ENCODE measurements around the gene CNOT2.
A peak's percentile ranks its signal among the peaks of the same experiment; 100 is the strongest.

Gene CNOT2

DNA sequence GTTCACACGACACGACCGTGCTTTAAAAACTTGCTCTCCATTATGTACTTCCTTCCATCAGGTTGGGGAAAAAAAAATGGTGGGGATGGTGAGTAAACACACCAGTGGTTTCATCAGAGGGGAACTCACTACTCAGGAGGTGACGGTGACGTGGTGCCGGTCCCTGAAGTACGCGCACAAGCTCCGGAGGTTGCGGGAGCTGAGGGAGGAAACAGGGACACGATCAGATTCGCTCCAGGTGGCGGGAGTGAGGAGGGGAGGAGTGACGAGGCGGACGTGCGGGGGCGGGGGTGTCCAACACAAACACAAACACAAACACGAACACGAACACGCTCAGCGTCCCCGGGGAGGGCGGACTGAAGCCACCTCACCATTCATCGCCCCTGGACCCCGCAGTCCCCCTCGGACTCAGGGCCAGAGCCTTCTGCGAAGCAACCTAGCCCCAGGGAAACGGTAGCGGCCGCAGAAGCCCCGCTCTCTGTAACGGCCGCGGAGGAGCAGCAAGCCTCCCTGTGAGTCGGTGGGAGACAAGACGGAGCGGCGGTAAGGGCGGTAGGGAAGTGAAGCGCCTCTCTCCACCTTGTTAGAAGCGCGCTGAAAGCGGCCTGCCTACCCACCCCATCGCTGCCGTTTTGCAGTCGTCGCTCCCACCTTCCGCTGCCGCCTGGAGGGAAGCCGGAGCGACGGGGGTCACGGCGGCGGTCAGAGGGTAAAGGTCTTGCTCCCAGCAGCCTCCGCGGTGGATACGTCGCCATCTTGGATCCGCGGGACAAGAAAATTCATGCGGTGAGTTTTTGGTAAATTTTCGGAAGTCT lies at the start of gene CNOT2:
TSS of gene CNOT2 (plus strand) at position 739 of the 815 bp plus-strand sequence. CDS start 34,794 bp downstream, outside the sequence.
- peak; percentile 88 for DNase-seq (ENCODE audit: low spot score)

GRCh38 chr12:70194076-70194475 lies 49.2 kb upstream of the CNOT2 start:
- DNase-seq (ENCODE audit: low spot score) = no peak

DNA sequence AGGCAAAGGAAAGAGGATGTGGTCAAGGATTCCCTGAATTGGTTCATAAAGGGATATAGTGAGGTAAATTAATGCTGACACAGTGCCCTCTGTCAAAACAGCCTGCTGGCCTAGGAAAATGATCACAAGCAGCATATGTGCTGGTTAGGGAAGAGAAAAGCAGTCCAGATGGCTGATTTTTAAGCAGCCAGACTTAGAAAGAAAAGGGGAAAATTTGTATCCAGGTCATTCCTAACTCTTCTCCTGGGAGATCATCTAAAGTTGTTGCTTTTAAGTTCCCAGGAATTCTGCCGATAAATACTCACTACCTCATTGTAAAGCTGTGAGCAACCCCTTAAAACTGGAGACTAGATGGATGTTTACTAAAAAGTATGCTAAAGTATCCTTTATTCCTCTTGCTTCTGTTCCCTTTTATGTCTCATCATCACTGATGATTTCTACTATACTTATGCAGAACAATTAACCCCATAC lies 46.4 kb upstream of the CNOT2 start:
- no peak for DNase-seq (ENCODE audit: low spot score)

DNA sequence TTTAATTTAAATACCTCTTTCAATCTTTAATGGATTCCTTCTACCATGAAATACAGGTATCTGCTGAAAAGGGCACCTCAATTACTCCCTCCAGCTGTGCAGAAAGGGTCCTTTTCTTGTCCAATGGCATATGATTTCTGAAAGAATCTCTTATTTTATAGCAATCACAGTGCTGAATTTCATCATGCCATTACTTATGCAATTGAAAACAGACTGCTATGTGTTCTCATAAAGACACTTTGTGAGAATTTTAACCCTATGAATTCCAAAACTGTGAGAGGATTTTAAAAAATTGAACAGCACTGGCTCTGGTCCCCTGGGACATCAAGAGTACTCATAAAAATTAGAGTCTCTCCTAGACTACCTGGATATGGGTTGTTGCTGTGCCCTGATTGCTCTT lies 45.9 kb upstream of the CNOT2 start:
- no peak for DNase-seq (ENCODE audit: low spot score)

DNA sequence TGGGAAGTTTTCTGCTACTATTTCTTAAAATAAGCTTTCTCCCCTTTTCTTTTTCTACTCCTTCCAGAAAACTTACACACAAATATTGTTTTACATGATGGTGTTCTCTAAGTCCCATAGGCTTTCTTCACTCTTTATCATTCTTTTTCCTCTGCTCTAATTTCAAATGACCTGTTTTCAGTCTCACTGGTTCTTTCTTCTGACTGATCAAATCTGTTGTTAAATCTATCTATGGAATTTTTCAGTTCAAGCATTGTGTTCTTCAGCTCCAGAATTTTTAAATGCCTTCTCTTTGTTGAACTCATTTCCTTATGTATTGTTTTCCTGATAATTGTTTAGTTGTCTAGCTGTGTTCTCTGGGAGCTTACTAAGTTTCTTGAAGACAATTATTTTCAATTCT lies 29.5 kb upstream of the CNOT2 start:
- no peak for DNase-seq (ENCODE audit: low spot score)

GRCh38 chr12:70214972-70215617 lies 28.1 kb upstream of the CNOT2 start:
- no peak for DNase-seq (ENCODE audit: low spot score)

- DNase-seq (ENCODE audit: low spot score) = no peak
These were observed 25.8 kb upstream of the CNOT2 start for GRCh38 chr12:70217416-70217815.

GRCh38 chr12:70221626-70222025 lies 21.6 kb upstream of the CNOT2 start:
- DNase-seq (ENCODE audit: low spot score) = no peak

- DNase-seq (ENCODE audit: low spot score) = no peak
These were observed 15.3 kb upstream of the CNOT2 start for GRCh38 chr12:70227911-70228310.

DNA sequence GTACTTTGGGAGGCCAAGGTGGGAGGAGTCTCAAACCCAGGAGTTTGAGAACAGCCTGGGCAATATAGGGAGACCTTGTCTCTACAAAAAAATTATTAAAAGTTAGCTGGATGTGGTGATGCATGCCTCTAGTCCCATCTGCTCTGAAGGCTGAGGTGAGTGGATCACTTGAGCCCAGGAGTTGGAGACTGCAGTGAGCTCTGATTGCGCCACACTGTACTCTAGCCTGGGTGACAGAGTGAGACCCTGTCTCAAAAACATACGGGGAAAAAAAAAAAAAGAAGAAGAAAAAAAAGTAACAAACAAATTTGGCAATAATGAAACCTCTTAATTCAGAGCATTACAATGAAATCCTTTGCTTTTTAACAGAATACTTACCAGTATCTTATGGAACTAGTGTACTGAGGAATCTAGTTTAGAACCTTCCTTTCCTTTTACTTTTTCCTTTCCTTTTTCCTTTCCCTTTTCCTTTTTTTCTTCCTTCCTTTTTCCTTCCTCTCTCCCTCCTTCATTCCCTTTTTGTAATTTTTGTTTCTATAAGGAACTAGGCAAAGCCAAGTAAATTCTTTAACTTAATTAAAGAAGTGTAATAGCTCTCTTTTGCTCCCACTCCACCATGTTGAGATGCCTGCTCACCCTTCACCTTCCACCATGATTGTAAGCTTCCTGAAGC lies 12.2 kb upstream of the CNOT2 start:
- DNase-seq (ENCODE audit: low spot score) = no peak

GRCh38 chr12:70236990-70237389 lies 6.2 kb upstream of the CNOT2 start:
- DNase-seq (ENCODE audit: low spot score) = no peak

DNA sequence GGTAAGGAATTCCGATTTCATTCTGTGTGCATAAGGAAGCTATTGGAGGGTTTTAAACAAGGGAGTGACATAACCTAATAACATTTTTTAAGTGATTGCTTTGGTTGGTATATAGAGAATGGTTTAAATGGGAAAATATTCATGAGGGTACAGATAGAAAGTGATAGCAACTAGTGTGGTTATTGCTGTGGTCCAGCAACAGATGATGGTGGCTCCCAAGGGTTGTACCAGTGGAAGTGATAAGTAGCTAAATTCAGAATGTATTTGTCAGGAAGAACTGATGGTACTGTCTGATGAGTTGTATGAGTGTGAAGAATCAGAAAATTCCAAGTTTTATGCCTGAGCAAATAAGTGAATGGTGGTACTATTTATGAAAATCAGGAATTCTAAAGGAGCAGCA lies 2.6 kb upstream of the CNOT2 start:
- no peak for DNase-seq (ENCODE audit: low spot score)

DNA sequence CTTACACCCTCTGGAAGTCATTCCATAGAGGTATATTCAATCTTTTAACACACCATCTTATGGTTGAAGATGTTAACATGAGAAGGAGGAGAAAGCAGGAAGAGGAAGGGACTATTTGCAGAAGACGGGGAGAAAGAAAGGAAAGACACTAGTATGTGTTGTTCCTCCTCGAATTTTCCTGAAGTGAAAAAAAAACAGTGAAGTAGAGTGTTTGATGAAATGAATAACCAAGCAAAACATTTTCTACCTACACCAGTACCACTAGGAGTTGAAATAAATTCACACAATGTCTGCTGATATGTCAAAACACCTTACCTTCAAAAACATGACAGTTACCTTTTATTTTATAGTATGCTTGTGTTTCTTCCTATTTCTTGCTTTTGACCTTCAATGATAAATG lies 1.4 kb upstream of the CNOT2 start:
- no peak for DNase-seq (ENCODE audit: low spot score)

DNA sequence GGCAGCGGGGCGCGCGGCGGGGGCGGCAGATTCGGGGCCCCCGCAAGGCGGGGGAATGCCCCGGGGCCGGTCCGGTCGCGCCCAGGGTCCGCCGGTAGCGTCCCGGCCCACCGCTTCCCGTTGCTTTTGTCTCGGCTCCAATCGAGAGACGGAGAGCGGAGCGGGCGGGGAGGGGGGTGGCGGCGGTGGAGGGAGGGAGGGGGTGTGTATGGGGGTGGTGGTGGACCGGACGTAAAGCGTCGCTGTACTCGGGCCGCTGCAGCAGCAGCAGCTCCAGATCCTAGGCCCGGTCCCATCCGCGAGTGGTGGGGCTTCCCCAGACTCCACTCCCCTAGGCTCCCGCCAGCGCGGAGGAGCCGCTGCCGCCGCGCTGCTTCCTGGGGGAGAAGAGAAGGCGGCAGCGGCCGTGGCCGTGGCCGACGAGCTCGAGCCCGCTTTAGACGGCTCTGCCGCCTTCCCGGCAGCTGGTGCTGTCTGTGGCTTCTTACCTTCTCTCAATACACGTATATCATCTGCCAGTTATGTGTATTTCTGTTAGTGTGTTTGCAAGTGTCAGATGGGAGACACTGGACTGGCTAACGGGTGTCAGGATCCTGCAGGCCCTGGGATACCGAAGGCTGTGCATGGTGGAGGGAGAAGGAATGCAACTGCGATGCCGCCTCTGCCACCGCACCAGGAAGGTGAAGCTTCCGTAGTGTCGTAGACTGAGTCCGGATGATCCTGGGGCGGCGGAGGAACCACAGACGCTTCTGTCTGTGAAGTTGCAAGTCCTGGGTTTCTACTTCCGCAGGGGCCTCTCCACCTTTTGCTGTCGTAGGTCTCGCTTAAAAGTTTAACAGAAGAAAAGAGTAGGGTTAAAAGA lies 508 bp downstream of the CNOT2 start:
- DNase-seq (ENCODE audit: low spot score) = peak; percentile 63

- DNase-seq (ENCODE audit: low spot score) = peak; percentile 4
These were observed 1.2 kb downstream of the CNOT2 start for GRCh38 chr12:70244409-70244808.

- DNase-seq (ENCODE audit: low spot score) = no peak
These were observed 2.2 kb downstream of the CNOT2 start for GRCh38 chr12:70245458-70245857.

DNA sequence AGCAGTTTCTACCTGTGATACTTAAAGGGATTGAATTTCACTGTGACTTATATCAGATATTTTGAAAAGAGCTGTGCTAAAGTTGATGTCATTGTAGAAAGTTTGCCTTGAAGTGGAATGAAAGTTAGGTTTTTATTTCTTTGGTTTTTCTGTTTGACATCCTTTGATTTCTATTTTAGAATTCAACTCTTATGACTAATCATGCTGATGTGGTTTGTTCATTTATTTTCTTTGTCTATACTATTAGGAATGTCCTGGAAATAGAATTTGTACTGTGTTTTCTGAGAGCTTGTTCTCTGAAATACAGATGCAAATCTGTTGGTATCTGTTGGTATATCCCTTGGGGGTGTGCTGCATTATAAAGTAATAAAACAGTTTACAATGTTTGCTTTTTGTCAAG lies 3.3 kb downstream of the CNOT2 start:
- DNase-seq (ENCODE audit: low spot score) = no peak

- no peak for DNase-seq (ENCODE audit: low spot score)
These were observed 4.5 kb downstream of the CNOT2 start for GRCh38 chr12:70247653-70248199.

DNA sequence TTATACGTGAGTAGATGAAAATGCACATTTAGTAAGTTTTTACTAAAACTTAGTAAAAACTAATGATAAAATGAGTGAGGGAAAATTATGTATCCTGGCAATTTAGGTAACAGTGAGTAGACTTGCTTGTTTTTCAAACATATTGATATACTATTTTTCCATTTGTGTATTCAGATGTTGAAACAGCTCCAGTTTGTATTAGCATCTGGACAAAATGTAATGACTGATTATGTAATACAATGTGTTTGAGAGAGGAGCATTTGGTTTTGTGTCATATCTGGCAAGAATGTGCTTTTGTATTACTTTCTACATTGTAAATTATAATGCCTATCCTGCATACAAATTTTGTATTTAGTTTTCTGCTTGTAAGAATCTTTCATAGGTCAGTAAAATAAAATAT lies 5.6 kb downstream of the CNOT2 start:
- DNase-seq (ENCODE audit: low spot score) = no peak

DNA sequence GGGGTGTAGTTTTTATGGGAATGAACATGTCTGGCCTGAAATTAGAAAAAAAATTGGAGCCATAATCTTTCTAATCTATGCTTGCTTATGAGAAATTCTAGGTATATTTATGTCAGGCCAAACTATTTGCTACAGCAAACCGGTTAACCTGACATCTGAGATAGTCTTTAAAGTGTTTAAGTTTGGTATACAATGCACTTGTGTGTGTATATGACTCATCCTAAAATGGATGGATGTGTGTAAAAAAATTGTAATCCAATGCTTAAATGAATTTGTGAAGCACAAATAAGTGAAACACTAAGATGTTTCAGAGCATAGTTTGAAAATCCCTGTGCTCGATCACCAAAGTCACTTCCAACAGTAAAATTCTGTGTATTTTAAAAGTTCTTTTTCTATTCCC lies 6.7 kb downstream of the CNOT2 start:
- no peak for DNase-seq (ENCODE audit: low spot score)

DNA sequence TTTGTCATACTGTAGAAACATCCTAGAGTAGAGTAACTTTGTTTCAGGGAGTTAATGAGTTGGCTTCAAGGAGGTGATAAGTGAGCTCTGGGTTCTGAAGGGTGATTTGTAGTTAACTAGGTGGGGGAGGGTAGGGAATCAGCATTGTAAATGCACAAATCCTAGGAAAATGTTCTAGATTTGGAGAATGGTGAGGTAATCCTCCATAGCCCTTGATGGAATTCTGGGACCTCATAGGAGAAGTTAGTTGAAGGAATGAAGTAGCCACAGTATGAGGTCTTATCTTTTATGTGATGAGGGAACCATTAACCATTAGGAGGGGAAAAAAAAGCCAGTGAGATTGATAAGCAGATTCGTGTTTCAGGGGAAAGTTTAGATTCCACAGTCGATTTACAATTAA lies 8.0 kb downstream of the CNOT2 start:
- no peak for DNase-seq (ENCODE audit: low spot score)

DNA sequence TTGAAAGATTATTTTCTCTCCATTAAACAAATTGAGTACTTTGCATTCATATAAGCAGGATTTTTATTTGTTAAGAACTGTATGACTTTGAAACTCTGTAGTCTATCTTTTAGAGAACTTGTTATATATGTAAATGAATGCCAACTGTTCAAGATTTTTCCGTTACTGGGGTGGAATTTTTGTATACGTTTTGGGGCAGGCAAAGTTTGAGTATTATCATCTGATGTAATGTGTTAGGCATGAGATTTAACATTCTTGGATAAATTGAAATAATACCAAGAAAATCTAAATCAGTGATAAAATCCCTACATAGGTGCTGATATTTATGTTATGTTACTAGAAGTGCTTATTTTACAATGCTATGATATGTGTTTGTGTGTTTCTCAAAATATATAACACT lies 8.4 kb downstream of the CNOT2 start:
- no peak for DNase-seq (ENCODE audit: low spot score)

Measured in CD4-positive, alpha-beta T cell treated with Interleukin-2 at 100 ng/mL for 4 hours (primary cell).